A673 (cell line): ENCODE data around the gene ITGA6.

ENCODE experiments used
- CTCF ChIP-seq: fragments of 300-800, 200-600 bp; sonication (generic); conservative IDR thresholded peaks from 2 replicates; pipeline ENCODE4 v1.5.1; 2017; ENCODE audit warnings: low read depth, mild to moderate bottlenecking, antibody characterized with exemption, low read length, moderate library complexity, mixed read lengths
- EZH2 ChIP-seq: fragments of 200-600 bp; sonication (generic); IDR thresholded peaks from 2 replicates; pipeline ENCODE4 v1.6.1; 2017; ENCODE audit warnings: borderline replicate concordance, low read depth, mild to moderate bottlenecking, mixed read lengths, antibody characterized with exemption, low read length; ENCODE audit not compliant: poor library complexity, severe bottlenecking

GRCh38 chr2:172510548-172510947 is 83.2 kb downstream of the ITGA6 start:
- TF ChIP-seq CTCF (no peak), EZH2 (no peak)
